ENCODE results near the gene PIGR. TPM values are rescaled to one million over a fixed set of nuclear protein-coding genes. Genes with fewer than 3 reads are reported as not detected.

The PIGR gene
- polyA plus RNA-seq, 2 of the 4 experiments (the other 2 are of a cell fraction): 0.01 TPM; not detected in 1

DNA sequence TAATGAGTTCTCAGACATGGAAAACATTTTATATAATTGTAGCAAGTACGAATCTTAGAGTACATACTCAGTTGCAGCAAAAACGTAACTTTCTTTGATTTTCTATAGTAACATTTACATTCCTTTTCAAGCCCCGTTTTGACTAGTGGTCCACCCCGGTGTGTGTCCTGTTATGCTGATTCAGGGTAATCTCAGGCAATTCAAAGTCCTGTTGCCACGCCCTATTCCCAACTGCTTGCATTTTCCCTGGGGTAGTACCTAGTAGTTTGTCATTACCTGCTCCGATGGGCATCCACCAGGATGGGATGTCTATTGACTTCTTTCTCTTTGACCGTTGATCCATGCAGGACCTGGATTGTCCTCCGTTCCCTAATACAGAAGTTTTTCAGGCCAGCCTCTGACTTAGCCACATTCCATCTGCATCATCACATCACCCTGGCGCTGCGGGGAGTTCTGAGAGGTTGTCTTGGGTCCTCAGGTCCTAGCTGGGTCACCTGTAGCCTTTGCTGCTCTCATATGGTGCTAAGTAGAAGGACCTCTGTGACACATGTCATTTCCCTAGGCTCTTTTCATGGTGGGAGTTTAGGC, 39.0 kb upstream of the PIGR start:
- ChIA-PET CTCF (interaction anchor here (0.9 to 2.2 kb wide), 3 partner anchors 73 to 440 kb away, joined by 3 to 7 read pairs (median 6); no protein-coding TSS in a partner anchor), POLR2A (no interaction called here)
- no peak overlapping the region for H3K4me3 ChIP-seq
- no peak overlapping the region for H3K27ac ChIP-seq
- no peaks in the 10 kb centered on the region; the same call in 2 of the 3 replicates for H3K4me1 ChIP-seq
- FAIRE-seq (no peak), DNase-seq (ENCODE audit: low read depth in 1 of 2, low spot score in 1 of 2) (no peak), ATAC-seq (no peak)
- WGBS (ENCODE audit: missing lambda C conversion rate): 83% methylated on average over 10 of the region's 10 CpGs
- no peaks in the 10 kb centered on the region for H3K9me3 ChIP-seq
- H3K4me2 ChIP-seq: no peak overlapping the region
- TF ChIP-seq MAFK (IDR thresholded peaks at IDR 0.05; ENCODE audit: partially characterized antibody) (peak; percentile 73), SREBF2 (IDR thresholded peaks at IDR 0.05) (no peak), KDM5A (IDR thresholded peaks at IDR 0.05) (no peak), EHF (CRISPR knock-in tag; IDR thresholded peaks at IDR 0.05) (no peak)
- TF ChIP-seq, protein P1, sequence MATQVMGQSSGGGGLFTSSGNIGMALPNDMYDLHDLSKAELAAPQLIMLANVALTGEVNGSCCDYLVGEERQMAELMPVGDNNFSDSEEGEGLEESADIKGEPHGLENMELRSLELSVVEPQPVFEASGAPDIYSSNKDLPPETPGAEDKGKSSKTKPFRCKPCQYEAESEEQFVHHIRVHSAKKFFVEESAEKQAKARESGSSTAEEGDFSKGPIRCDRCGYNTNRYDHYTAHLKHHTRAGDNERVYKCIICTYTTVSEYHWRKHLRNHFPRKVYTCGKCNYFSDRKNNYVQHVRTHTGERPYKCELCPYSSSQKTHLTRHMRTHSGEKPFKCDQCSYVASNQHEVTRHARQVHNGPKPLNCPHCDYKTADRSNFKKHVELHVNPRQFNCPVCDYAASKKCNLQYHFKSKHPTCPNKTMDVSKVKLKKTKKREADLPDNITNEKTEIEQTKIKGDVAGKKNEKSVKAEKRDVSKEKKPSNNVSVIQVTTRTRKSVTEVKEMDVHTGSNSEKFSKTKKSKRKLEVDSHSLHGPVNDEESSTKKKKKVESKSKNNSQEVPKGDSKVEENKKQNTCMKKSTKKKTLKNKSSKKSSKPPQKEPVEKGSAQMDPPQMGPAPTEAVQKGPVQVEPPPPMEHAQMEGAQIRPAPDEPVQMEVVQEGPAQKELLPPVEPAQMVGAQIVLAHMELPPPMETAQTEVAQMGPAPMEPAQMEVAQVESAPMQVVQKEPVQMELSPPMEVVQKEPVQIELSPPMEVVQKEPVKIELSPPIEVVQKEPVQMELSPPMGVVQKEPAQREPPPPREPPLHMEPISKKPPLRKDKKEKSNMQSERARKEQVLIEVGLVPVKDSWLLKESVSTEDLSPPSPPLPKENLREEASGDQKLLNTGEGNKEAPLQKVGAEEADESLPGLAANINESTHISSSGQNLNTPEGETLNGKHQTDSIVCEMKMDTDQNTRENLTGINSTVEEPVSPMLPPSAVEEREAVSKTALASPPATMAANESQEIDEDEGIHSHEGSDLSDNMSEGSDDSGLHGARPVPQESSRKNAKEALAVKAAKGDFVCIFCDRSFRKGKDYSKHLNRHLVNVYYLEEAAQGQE (IDR thresholded peaks at IDR 0.05): no peak

DNA sequence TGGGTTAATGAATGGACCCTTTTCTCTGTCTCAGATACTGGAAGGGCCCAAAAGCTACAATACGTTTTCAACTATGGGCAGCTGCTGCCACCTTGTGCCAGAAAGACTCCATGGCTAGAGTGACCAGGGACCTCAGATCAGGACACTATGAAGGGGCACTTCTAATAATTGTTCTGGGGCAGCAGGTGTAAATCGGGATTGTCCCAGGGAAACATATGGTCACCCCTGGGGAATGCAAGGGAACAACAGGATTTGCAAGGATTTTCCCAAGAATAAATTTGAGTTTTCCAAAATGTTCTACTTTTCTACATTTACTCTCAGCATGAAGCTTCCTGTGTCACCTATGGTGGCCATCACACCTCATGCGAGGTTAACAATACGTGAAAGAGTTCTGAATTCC, 36.0 kb upstream of the PIGR start:
- DNase-seq (ENCODE audit: low read depth in 1 of 2, low spot score in 1 of 2) (peak; percentile 57 to 73), ATAC-seq (peak; percentile 96 to 97), FAIRE-seq (no peak)
- Histone ChIP-seq H3K4me1 (no peaks in the 10 kb centered on the region; the same call in 2 of the 3 replicates), H3K4me3 (no peak overlapping the region), H3K4me2 (no peak overlapping the region), H3K9me3 (no peaks in the 10 kb centered on the region), H3K27ac (no peak overlapping the region)
- ChIA-PET POLR2A (interaction anchor here (0.5 to 1.6 kb wide), 4 partner anchors 68 to 347 kb away, joined by 3 to 9 read pairs (median 4); partner anchors contain the start of genes DYRK3 and PFKFB2), CTCF (interaction anchor here (0.6 to 6.4 kb wide), 104 partner anchors 9 to 950 kb away, joined by 3 to 108 read pairs (median 5); partner anchors contain the start of genes C1orf116, DYRK3, FCAMR and IKBKE)
- TF ChIP-seq ZSCAN20 (CRISPR knock-in tag; IDR thresholded peaks at IDR 0.05) (no peak), RFX5 (IDR thresholded peaks at IDR 0.05) (no peak), RAD21 (conservative IDR thresholded peaks at IDR 0.05 in 1 of 2, IDR thresholded peaks at IDR 0.05 in 1 of 2) (peak; percentile 92), SMC3 (IDR thresholded peaks at IDR 0.05) (peak; percentile 82), POLR2AphosphoS2 (conservative IDR thresholded peaks at IDR 0.05; ENCODE audit: low read length) (no peak), PHF8 (IDR thresholded peaks at IDR 0.05; ENCODE audit: borderline replicate concordance, low read depth) (no peak)
- TF ChIP-seq, protein P2, sequence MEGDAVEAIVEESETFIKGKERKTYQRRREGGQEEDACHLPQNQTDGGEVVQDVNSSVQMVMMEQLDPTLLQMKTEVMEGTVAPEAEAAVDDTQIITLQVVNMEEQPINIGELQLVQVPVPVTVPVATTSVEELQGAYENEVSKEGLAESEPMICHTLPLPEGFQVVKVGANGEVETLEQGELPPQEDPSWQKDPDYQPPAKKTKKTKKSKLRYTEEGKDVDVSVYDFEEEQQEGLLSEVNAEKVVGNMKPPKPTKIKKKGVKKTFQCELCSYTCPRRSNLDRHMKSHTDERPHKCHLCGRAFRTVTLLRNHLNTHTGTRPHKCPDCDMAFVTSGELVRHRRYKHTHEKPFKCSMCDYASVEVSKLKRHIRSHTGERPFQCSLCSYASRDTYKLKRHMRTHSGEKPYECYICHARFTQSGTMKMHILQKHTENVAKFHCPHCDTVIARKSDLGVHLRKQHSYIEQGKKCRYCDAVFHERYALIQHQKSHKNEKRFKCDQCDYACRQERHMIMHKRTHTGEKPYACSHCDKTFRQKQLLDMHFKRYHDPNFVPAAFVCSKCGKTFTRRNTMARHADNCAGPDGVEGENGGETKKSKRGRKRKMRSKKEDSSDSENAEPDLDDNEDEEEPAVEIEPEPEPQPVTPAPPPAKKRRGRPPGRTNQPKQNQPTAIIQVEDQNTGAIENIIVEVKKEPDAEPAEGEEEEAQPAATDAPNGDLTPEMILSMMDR (IDR thresholded peaks at IDR 0.05): peak; percentile 92
- 36% methylated on average over 4 of the region's 4 CpGs for whole genome bisulfite sequencing (ENCODE audit: missing lambda C conversion rate)

DNA sequence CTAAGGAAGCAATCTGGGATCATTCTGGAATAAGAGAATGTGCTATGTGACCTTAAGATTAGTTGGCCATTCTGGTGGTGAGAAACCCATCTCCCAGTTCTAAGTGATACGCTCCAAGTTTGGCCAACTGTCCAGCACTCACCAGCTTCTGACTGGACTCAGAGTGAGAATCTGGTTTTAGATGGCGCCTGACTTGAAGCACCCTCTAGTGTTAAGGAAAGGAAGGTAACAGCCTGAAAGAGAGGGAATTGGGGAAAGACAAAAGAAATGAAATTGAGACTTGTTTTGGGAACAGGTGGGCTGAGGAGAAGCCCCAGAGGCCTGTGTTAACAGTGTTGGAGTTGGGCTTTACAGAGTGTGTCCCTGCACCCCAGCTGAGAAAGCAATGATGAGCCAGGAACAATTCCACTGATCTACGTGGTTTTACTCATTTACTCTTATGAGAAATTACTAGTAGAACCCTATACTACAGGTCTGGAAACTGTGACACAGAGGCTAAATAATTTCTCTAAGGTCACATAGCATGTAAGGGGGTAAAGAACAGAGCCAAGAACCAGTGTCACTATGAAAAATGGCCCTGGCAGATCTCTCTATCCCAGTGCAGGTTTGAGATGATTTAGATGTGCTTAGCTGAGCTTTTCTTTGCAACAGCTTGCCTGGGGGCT, 33.2 kb upstream of the PIGR start:
- Histone ChIP-seq H3K4me1 (no peaks in the 10 kb centered on the region), H3K4me3 (no peak overlapping the region), H3K9me3 (no peaks in the 10 kb centered on the region), H3K27ac (no peak overlapping the region), H3K4me2 (no peak overlapping the region)
- ChIA-PET CTCF (interaction anchor here (0.6 to 6.4 kb wide), 24 partner anchors 9 to 520 kb away, joined by 3 to 108 read pairs (median 4); partner anchors contain the start of genes EIF2D and FCAMR), POLR2A (no interaction called here)
- ATAC-seq: peak; percentile 57 to 83; a peak in 4 of 6 replicates
- FAIRE-seq: no peak
- WGBS (ENCODE audit: missing lambda C conversion rate): 71% methylated on average over 3 of the region's 3 CpGs
- TF ChIP-seq SMC3 (IDR thresholded peaks at IDR 0.05): peak; percentile 74
- TF ChIP-seq TP53 (CRISPR knock-in tag; IDR thresholded peaks at IDR 0.05): no peak
- TF ChIP-seq, protein P2 (IDR thresholded peaks at IDR 0.05): peak; percentile 70
- TF ChIP-seq EHMT2 (IDR thresholded peaks at IDR 0.05; ENCODE audit: low read depth): no peak
- no peak for TF ChIP-seq PHF8 (IDR thresholded peaks at IDR 0.05; ENCODE audit: borderline replicate concordance, low read depth)
- TF ChIP-seq RAD21 (conservative IDR thresholded peaks at IDR 0.05 in 1 of 2, IDR thresholded peaks at IDR 0.05 in 1 of 2): peak; percentile 63 to 78
- peak; percentile 34 to 52 for DNase-seq (ENCODE audit: low read depth in 1 of 2, low spot score in 1 of 2)
